ENCODE measurements around the gene PCDHGA10.
"Not testable (repeated sequence)": the region's sequence is repeated elsewhere in the genome, so short reads cannot be mapped to it uniquely, and the experiment has no call there.

Gene PCDHGA10

DNA sequence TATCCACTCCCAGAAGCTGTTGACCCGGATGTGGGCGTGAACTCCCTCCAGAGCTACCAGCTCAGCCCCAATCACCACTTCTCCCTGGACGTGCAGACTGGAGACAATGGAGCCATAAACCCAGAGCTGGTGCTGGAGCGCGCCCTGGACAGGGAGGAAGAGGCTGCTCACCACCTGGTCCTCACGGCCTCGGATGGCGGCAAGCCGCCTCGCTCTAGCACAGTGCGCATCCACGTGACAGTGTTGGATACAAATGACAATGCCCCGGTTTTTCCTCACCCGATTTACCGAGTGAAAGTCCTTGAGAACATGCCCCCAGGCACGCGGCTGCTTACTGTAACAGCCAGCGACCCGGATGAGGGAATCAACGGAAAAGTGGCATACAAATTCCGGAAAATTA lies 19.5 kb upstream of the PCDHGA10 start:
- no peak for DNase-seq

DNA sequence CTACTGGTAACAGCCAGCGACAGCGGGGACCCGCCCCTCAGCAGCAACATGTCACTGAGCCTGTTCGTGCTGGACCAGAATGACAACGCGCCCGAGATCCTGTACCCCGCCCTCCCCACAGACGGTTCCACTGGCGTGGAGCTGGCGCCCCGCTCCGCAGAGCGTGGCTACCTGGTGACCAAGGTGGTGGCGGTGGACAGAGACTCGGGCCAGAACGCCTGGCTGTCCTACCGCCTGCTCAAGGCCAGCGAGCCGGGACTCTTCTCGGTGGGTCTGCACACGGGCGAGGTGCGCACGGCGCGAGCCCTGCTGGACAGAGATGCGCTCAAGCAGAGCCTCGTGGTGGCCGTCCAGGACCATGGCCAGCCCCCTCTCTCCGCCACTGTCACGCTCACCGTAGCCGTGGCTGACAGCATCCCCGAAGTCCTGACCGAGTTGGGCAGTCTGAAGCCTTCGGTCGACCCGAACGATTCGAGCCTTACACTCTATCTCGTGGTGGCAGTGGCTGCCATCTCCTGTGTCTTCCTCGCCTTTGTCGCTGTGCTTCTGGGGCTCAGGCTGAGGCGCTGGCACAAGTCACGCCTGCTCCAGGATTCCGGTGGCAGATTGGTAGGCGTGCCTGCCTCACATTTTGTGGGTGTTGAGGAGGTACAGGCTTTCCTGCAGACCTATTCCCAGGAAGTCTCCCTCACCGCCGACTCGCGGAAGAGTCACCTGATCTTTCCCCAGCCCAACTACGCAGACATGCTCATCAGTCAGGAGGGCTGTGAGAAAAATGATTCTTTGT lies 18.2 kb upstream of the PCDHGA10 start:
- not testable (repeated sequence) for DNase-seq

DNA sequence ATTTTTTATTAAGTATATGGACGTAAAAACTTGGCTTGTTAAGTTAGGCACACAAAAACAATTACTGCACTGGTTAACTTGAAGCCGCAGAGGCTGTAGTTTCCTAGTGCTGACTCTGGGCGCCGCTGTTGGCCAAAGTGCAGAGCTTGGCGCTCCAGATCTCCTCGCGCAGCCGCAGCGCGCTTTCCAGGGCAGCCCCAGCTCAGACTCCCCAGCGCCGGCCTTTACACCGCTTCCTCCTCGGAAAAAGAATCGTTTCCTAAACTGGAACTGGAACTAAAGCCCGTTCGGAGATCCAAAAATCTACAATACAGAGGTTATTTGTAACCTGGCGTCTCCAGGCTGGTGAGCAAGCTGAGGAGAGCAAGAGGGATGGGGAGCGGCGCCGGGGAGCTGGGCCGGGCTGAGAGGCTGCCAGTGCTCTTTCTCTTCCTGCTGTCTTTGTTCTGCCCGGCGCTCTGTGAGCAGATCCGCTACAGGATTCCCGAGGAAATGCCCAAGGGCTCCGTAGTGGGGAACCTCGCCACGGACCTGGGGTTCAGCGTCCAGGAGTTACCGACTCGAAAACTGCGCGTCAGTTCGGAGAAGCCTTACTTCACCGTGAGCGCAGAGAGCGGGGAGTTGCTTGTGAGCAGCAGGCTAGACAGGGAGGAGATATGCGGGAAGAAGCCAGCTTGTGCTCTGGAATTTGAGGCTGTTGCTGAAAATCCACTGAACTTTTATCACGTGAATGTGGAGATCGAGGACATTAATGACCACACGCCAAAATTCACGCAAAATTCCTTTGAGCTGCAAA lies 14.8 kb upstream of the PCDHGA10 start, which contains the start of gene PCDHGB5:
Gene PCDHGB5, plus strand, starts transcription at position 192 of the 796 bp plus-strand sequence. Its CDS starts 181 bp downstream, at position 373.
- not testable (repeated sequence) for DNase-seq

DNA sequence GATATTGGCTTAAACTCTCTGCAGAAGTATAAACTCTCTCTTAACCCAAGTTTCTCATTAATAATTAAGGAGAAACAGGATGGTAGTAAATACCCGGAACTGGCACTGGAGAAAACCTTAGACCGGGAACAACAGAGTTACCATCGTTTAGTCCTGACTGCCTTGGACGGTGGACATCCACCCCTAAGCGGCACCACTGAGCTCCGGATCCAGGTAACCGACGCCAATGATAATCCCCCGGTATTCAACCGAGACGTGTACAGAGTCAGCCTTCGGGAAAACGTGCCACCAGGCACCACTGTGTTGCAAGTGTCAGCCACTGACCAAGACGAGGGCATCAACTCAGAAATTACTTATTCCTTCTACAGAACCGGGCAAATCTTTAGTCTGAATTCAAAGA lies 14.2 kb upstream of the PCDHGA10 start:
- no peak for DNase-seq

DNA sequence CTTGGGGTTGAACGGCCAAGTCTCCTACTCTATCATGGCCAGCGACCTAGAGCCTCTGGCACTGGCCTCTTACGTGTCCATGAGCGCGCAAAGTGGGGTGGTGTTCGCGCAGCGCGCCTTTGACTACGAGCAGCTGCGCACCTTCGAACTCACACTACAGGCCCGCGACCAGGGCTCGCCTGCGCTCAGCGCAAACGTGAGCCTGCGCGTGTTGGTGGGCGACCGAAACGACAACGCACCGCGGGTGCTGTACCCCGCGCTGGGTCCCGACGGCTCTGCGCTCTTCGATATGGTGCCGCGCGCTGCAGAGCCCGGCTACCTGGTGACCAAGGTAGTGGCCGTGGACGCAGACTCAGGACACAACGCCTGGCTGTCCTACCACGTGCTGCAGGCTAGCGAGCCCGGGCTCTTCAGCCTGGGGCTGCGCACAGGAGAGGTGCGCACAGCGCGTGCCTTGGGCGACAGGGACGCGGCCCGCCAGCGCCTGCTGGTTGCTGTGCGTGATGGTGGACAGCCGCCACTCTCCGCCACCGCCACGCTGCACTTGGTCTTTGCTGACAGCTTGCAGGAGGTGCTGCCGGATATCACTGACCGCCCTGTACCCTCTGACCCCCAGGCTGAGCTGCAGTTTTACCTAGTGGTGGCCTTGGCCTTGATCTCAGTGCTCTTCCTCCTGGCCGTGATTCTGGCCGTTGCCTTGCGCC lies 13.1 kb upstream of the PCDHGA10 start:
- no peak for DNase-seq

DNA sequence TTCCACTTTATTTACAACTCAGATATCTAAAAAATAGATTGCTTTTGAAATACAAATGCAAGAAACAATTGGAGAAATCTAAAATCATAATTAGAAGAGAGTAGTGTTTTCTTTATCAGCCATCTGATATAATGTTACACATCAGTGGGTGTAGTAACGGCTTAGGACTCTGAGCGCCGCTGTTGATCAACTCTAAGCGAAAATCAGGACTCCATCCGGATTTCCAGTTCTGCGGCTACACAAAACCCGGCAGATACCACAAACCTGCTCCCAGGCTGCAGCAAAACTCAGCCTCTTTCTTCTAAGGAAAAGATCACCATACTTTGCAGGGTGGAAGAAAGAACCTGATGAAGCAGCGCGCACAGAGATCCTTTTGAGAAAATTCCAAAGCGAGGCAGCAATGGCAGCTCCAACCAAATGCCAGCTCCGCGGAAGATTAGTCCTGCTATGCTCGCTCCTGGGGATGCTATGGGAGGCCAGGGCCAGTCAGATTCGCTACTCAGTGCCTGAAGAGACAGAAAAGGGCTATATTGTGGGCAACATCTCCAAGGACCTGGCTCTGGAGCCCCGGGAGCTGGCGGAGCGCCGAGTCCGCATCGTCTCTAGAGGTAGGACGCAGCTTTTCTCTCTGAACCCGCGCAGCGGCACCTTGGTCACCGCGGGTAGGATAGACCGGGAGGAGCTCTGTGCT lies 10.1 kb upstream of the PCDHGA10 start, which contains the start of gene PCDHGA9:
Gene PCDHGA9, plus strand, starts transcription at position 226 of the 691 bp plus-strand sequence. Its CDS starts 175 bp downstream, at position 401.
- DNase-seq, result no peak

DNA sequence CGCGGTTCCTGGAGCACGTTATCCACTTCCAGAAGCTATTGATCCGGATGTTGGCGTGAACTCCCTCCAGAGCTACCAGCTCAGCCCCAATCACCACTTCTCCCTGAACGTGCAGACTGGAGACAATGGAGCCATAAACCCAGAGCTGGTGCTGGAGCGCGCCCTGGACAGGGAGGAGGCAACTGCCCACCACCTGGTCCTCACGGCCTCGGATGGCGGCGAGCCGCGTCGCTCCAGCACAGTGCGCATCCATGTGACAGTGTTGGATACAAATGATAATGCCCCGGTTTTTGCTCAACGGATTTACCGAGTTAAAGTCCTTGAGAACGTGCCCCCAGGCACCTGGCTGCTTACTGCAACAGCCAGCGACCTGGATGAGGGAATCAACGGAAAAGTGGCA lies 9.4 kb upstream of the PCDHGA10 start:
- DNase-seq, result no peak

DNA sequence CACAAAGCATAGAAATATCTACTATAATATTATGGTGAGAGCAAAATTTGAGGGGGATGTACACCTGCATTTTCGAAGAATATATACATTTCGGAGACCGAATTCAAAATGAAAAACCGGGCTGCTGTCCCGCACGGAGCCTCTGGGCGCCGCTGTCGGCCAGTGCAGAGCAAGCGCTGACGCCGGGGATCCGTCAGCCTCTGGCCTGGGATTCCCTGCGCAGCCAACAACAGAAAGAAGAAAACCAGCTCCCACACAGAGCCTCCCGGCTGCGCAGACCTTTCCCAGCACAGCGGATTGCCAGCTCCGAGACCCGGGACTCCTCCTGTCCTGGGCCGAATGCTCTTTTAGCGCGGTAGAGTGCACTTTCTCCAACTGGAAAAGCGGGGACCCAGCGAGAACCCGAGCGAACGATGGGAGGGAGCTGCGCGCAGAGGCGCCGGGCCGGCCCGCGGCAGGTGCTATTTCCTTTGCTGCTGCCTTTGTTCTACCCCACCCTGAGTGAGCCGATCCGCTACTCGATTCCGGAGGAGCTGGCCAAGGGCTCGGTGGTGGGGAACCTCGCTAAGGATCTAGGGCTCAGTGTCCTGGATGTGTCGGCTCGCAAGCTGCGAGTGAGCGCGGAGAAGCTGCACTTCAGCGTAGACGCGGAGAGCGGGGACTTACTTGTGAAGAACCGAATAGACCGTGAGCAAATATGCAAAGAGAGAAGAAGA lies 4.8 kb upstream of the PCDHGA10 start, which contains the start of gene PCDHGB6:
Gene PCDHGB6, plus strand, starts transcription at position 232 of the 716 bp plus-strand sequence. Its CDS starts 182 bp downstream, at position 414.
- DNase-seq, result not testable (repeated sequence)

DNA sequence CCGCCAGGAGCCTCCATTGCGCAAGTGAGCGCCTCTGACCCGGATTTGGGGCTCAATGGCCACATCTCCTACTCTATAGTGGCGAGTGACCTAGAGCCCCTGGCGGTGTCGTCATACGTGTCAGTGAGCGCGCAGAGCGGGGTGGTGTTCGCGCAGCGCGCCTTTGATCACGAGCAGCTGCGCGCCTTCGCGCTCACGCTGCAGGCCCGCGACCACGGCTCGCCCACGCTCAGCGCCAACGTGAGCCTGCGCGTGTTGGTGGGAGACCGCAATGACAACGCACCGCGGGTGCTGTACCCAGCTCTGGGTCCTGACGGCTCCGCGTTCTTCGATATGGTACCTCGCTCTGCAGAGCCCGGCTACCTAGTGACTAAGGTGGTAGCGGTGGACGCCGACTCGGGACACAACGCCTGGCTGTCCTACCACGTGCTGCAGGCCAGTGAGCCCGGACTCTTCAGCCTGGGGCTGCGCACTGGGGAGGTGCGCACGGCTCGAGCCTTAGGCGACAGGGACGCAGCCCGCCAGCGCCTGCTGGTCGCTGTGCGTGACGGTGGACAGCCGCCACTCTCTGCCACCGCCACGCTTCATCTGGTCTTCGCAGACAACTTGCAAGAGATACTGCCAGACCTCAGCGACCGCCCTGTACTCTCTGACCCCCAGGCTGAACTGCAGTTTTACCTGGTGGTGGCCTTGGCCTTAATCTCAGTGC lies 3.0 kb upstream of the PCDHGA10 start:
- DNase-seq, result no peak

DNA sequence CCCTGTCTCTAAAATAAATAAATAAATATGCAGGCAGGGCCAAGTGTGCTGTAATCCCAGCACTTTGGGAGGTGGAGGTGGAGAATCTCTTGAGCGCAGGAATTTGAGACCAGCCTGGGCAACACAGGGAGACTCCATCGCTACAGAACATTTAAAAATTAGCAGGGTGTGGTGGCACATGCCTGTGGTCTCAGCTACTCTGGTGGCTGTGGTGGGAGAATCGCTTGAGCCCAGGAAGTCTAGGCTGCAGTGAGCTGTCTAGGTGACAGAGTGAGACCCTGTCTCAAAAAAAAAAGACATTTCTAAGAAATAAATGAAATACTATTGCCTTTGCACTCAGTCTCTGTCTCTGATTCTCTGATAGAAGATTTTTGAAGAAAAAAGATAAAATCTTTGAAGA lies 1.2 kb upstream of the PCDHGA10 start:
- no peak for DNase-seq

DNA sequence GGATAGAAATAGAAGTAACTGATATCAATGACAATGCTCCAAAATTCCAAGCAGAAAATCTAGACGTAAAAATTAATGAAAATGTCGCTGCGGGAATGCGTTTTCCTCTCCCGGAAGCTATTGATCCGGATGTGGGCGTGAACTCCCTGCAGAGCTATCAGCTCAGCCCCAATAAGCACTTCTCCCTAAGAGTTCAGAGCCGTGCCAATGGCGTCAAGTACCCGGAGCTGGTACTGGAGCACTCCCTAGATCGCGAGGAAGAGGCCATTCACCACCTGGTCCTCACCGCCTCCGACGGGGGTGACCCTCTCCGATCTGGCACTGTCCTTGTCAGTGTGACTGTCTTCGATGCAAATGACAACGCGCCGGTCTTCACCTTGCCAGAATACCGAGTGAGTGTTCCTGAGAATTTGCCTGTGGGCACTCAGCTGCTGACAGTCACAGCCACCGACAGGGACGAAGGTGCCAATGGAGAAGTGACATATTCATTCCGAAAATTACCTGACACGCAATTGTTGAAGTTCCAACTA lies 818 bp downstream of the PCDHGA10 start:
- DNase-seq, result no peak

DNA sequence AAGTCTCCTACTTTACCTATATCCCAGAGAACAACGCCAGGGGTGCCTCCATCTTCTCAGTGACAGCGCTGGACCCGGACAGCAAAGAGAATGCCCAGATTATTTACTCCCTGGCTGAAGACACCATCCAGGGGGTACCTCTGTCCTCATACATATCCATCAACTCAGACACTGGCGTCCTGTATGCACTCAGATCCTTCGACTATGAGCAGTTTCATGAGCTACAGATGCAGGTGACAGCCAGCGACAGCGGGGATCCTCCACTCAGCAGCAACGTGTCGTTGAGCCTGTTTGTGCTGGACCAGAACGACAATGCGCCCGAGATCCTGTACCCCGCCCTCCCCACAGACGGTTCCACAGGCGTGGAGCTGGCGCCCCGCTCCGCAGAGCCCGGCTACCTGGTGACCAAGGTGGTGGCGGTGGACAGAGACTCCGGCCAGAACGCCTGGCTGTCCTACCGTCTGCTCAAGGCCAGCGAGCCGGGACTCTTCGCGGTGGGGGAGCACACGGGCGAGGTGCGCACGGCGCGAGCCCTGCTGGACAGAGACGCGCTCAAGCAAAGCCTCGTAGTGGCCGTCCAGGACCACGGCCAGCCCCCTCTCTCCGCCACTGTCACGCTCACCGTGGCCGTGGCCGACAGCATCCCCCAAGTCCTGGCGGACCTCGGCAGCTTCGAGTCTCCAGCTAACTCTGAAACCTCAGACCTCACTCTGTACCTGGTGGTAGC lies 1.9 kb downstream of the PCDHGA10 start:
- DNase-seq, result not testable (repeated sequence)

DNA sequence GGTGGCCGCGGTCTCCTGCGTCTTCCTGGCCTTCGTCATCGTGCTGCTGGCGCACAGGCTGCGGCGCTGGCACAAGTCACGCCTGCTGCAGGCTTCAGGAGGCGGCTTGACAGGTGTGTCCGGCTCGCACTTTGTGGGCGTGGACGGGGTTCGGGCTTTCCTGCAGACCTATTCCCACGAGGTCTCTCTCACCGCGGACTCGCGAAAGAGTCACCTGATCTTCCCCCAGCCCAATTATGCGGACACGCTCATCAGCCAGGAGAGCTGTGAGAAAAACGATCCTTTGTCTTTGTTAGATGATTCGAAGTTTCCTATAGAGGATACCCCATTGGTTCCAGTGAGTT lies 2.5 kb downstream of the PCDHGA10 start:
- DNase-seq, result not testable (repeated sequence)

DNA sequence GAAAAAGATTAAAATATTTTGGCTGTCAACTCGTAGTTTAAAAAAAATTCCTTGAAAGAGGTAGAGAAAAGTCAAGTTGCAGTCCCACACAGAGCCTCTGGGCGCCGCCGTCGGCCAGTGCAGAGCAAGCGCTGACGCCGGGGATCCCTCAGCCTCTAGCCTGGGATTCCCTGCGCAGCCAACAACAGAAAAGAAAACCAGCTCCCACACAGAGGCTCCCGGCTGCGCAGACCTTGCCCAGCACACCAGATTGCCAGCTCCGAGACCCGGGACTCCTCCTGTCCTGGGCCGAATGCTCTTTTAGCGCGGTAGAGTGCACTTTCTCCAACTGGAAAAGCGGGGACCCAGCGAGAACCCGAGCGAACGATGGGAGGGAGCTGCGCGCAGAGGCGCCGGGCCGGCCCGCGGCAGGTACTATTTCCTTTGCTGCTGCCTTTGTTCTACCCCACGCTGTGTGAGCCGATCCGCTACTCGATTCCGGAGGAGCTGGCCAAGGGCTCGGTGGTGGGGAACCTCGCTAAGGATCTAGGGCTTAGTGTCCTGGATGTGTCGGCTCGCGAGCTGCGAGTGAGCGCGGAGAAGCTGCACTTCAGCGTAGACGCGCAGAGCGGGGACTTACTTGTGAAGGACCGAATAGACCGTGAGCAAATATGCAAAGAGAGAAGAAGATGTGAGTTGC lies 4.8 kb downstream of the PCDHGA10 start, which contains the start of gene PCDHGB7:
Gene PCDHGB7, plus strand, starts transcription at position 184 of the 679 bp plus-strand sequence. Its CDS starts 183 bp downstream, at position 367.
- DNase-seq, result peak; percentile 47

DNA sequence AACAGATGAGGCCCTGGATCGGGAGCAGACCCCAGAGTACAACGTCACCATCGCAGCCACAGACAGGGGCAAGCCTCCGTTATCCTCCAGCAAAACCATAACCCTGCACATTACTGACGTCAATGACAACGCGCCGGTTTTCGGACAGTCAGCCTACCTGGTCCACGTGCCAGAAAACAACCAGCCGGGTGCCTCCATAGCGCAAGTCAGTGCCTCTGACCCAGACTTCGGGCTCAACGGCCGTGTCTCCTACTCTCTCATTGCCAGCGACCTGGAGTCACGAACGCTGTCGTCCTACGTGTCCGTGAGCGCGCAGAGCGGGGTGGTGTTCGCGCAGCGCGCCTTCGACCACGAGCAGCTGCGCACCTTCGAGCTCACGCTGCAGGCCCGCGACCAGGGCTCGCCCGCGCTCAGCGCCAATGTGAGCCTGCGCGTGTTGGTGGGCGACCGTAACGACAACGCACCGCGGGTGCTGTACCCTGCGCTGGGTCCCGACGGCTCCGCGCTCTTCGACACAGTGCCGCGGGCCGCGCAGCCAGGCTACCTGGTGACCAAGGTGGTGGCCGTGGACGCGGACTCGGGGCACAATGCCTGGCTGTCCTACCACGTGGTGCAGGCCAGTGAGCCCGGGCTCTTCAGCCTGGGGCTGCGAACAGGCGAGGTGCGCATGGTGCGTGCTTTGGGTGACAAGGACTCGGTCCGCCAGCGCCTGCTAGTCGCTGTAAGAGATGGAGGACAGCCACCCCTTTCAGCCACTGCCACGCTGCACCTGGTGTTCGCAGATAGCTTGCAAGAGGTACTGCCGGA lies 6.5 kb downstream of the PCDHGA10 start:
- DNase-seq, result no peak

DNA sequence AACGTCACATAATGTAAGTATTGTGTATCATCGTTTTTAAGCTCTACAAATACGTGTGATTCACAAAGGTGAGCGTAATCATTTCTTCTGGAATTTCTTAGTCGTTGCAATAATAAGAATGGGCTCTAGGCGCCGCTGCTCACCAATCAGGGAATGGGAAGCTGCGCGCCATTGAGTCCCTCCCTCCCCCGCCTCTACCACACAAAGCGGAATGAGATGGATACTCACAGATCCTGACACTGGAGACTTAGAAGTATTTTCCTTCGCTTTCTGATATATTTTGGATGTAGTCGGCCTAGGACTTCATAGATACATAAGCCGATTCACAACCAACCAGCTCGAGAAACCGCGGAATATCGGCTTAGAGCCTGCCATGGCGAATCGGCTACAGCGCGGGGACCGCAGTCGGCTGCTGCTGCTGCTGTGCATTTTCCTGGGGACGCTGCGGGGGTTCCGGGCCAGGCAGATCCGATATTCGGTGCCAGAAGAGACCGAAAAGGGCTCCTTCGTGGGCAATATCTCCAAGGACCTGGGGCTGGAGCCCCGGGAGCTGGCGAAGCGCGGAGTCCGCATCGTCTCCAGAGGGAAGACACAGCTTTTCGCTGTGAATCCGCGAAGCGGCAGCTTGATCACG lies 8.2 kb downstream of the PCDHGA10 start, which contains the start of gene PCDHGA11:
Gene PCDHGA11, plus strand, starts transcription at position 197 of the 634 bp plus-strand sequence. Its CDS starts 177 bp downstream, at position 374.
- no peak for DNase-seq

DNA sequence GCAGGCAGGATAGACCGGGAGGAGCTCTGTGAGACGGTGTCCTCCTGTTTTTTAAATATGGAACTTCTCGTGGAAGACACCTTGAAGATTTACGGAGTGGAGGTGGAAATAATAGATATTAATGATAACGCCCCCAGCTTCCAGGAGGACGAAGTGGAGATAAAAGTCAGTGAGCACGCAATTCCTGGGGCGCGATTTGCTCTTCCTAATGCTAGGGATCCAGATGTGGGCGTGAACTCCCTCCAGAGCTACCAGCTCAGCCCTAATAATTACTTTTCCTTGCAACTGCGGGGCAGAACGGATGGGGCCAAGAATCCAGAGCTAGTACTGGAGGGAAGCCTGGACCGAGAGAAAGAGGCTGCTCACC lies 8.7 kb downstream of the PCDHGA10 start:
- DNase-seq, result no peak

DNA sequence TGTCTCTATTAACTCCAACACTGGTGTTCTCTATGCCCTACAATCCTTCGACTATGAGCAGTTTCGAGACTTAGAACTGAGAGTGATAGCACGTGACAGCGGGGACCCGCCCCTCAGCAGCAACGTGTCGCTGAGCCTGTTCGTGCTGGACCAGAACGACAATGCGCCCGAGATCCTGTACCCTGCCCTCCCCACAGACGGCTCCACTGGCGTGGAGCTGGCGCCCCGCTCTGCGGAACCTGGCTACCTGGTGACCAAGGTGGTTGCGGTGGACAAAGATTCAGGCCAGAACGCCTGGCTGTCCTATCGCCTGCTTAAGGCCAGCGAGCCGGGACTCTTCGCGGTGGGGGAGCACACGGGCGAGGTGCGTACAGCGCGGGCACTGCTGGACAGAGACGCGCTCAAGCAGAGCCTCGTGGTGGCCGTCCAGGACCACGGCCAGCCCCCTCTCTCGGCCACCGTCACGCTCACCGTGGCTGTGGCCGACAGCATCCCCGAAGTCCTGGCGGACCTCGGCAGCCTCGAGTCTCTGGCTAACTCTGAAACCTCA lies 10.0 kb downstream of the PCDHGA10 start:
- DNase-seq, result no peak
